Occipital lobe (tissue), 2 donors: Measurements from ENCODE around the gene ARL6IP1. TPM values are rescaled to one million over a fixed set of nuclear protein-coding genes. Genes with fewer than 3 reads are reported as not detected.

Source experiments
- DNase-seq: peaks from one replicate; lab custom pipeline; 2025; lab: John Stamatoyannopoulos, UW
- total RNA-seq: library from RNA; depleted of rRNA; stranded (reverse); fragments of >200 nt; gene quantifications from one replicate; pipeline ENCODE4 v1.2.3, GENCODE V29; 2014

ARL6IP1 gene
- 496 TPM for total RNA-seq

- peak; percentile 99 for DNase-seq
Observed at GRCh38 chr16:18801145-18801972, at the start of gene ARL6IP1. Gene ARL6IP1 (minus strand): TSS chr16:18801549. CDS start chr16:18801466, 83 bp downstream.

GRCh38 chr16:18846416-18846815 lies 45.1 kb upstream of the ARL6IP1 start:
- DNase-seq, result no peak

- no peak for DNase-seq
Observed at GRCh38 chr16:18842565-18842964, 41.2 kb upstream of the ARL6IP1 start.

GRCh38 chr16:18841833-18842525 lies 40.6 kb upstream of the ARL6IP1 start:
- DNase-seq, result no peak

GRCh38 chr16:18839555-18839954 lies 38.2 kb upstream of the ARL6IP1 start:
- no peak for DNase-seq

GRCh38 chr16:18836702-18837101 lies 35.4 kb upstream of the ARL6IP1 start:
- no peak for DNase-seq

GRCh38 chr16:18834864-18835263 lies 33.5 kb upstream of the ARL6IP1 start:
- no peak for DNase-seq

GRCh38 chr16:18833707-18834505 lies 32.6 kb upstream of the ARL6IP1 start:
- DNase-seq, result no peak

GRCh38 chr16:18832613-18833012 lies 31.3 kb upstream of the ARL6IP1 start:
- no peak for DNase-seq

GRCh38 chr16:18832006-18832405 lies 30.7 kb upstream of the ARL6IP1 start:
- DNase-seq, result no peak

GRCh38 chr16:18829251-18829650 lies 27.9 kb upstream of the ARL6IP1 start:
- no peak for DNase-seq

GRCh38 chr16:18827890-18828289 lies 26.5 kb upstream of the ARL6IP1 start:
- no peak for DNase-seq

GRCh38 chr16:18816286-18816685 lies 14.9 kb upstream of the ARL6IP1 start:
- DNase-seq, result peak; percentile 1

- DNase-seq, result no peak
Observed at GRCh38 chr16:18811925-18812324, 10.6 kb upstream of the ARL6IP1 start.

- no peak for DNase-seq
Observed at GRCh38 chr16:18809165-18809564, 7.8 kb upstream of the ARL6IP1 start.

GRCh38 chr16:18805257-18805773 lies 4.0 kb upstream of the ARL6IP1 start:
- DNase-seq, result no peak

- no peak for DNase-seq
Observed at GRCh38 chr16:18804540-18804939, 3.2 kb upstream of the ARL6IP1 start.

GRCh38 chr16:18803569-18804462 lies 2.5 kb upstream of the ARL6IP1 start:
- DNase-seq, result no peak

- DNase-seq, result no peak
Observed at GRCh38 chr16:18802767-18803343, 1.5 kb upstream of the ARL6IP1 start.

- DNase-seq, result no peak
Observed at GRCh38 chr16:18800775-18801144, 589 bp downstream of the ARL6IP1 start.
